IPS-18a (cell line): ENCODE results near the gene NFE2L2.
"Not testable (repeated sequence)": the region's sequence is repeated elsewhere in the genome, so short reads cannot be mapped to it uniquely, and the experiment has no call there.

ENCODE experiments used
- H3K27ac ChIP-seq: one replicate; pipeline ENCODE4 v1.5.1; 2013; ENCODE audit warnings: low read length
- H3K27me3 ChIP-seq: one replicate; pipeline ENCODE4 v1.6.1; 2013; ENCODE audit warnings: mild to moderate bottlenecking, low read length; ENCODE audit not compliant: control insufficient read depth, insufficient read depth
- H3K36me3 ChIP-seq: one replicate; pipeline ENCODE4 v1.6.1; 2013; ENCODE audit warnings: low read depth, low read length; ENCODE audit not compliant: control insufficient read depth
- H3K4me1 ChIP-seq: one replicate; pipeline ENCODE4 v1.6.1; 2013; ENCODE audit warnings: low read depth, low read length; ENCODE audit not compliant: control insufficient read depth
- H3K4me3 ChIP-seq: one replicate; pipeline ENCODE4 v1.5.1; 2013; ENCODE audit warnings: low read length
- H3K9ac ChIP-seq: one replicate; pipeline ENCODE4 v1.6.1; 2013; ENCODE audit warnings: mild to moderate bottlenecking, low read length, moderate library complexity
- H3K9me3 ChIP-seq: one replicate; pipeline ENCODE4 v1.6.1; 2013; ENCODE audit warnings: low read depth, low read length; ENCODE audit not compliant: control insufficient read depth

NFE2L2 gene

DNA sequence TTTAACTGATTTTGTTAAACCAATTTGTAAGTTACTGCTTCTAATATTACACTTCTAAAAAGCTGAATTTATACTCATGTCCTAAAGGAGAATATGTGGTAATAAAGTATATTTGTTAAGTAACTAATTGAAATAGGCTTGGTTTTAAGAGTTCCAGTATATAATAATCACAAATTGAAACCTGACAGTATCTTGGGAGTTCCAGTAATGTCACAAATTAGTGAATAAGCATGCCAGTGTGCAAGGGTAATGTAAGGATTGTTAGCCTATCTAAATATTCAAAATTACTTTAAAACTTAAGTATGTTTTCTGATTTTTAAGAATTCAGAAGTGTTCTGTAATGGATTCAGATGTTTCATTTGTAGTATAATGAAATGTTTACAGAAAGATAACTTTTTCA, 41.1 kb downstream of the NFE2L2 start:
- H3K36me3 ChIP-seq: peaks cover 44% of the 10 kb centered on the region
- H3K9me3 ChIP-seq, H3K4me1 ChIP-seq, H3K27ac ChIP-seq, H3K9ac ChIP-seq, H3K4me3 ChIP-seq, H3K27me3 ChIP-seq: not testable (repeated sequence)

DNA sequence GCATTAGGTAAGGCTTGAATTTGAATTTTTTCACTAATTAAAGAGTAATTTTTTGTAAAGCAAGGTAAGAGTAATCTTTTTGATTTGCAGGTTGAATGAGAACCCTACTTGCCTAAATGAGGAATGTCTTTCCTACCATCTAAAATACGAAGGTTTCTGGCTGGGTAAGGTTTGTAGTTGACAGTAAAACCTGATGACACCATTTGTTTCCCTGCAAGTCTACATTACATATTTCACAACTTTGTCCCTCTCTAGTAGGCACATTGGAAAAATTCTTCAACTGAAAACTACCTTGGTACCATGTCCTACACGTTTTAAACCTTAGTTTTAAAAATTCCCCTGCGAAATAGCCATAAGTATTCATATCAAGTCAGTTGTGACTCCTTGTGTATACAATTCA, 42.6 kb downstream of the NFE2L2 start:
- no peaks in the 10 kb centered on the region for H3K27me3 ChIP-seq
- H3K9me3 ChIP-seq: no peaks in the 10 kb centered on the region
- H3K4me3 ChIP-seq: no peak overlapping the region
- peaks cover 3% of the 10 kb centered on the region for H3K4me1 ChIP-seq
- H3K36me3 ChIP-seq: peaks cover 55% of the 10 kb centered on the region
- no peak overlapping the region for H3K27ac ChIP-seq
- H3K9ac ChIP-seq: no peak overlapping the region

DNA sequence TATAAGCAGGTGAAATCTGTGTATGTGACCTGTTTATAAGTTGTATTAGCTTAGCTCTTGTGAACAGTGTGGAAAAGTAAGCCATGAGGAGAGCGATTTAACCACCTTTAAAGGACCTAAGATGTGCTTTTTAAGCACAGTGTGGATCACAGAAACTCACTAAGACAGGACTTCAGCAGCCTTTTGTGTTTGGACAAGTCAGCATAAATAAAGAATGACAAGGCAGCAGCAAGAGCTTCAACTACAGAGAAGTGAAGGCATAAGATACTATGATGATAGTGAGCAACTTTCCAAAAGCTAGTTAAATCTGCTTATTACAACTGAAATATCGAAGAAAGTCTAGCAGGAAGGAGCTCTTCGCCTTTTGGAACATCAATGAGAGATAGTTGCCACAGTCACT, 43.0 kb downstream of the NFE2L2 start:
- H3K4me1 ChIP-seq: peaks cover 3% of the 10 kb centered on the region
- H3K27me3 ChIP-seq: no peaks in the 10 kb centered on the region
- H3K9ac ChIP-seq: no peak overlapping the region
- no peak overlapping the region for H3K4me3 ChIP-seq
- no peak overlapping the region for H3K27ac ChIP-seq
- no peaks in the 10 kb centered on the region for H3K9me3 ChIP-seq
- H3K36me3 ChIP-seq: peaks cover 59% of the 10 kb centered on the region

DNA sequence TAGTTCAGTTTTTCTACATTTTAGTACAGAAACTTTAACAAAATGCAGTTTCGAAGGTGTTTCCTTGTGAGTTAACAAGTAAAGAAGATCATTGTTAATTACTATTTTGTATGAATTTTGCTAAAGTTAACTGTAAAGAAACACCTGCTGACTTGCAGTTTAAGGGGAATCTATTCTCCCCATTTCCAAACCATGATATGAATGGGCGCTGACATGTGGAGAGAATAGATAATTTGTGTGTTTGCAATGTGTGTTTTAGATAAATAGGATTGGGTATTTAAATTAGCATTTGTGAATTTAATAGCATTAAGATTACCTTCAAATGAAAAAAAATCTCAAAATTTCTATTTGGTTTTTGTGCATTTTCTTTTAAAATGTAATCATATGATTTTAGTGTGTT, 44.7 kb downstream of the NFE2L2 start:
- H3K27ac ChIP-seq, H3K27me3 ChIP-seq, H3K4me3 ChIP-seq, H3K9me3 ChIP-seq, H3K9ac ChIP-seq, H3K4me1 ChIP-seq: not testable (repeated sequence)
- peaks cover 76% of the 10 kb centered on the region for H3K36me3 ChIP-seq

DNA sequence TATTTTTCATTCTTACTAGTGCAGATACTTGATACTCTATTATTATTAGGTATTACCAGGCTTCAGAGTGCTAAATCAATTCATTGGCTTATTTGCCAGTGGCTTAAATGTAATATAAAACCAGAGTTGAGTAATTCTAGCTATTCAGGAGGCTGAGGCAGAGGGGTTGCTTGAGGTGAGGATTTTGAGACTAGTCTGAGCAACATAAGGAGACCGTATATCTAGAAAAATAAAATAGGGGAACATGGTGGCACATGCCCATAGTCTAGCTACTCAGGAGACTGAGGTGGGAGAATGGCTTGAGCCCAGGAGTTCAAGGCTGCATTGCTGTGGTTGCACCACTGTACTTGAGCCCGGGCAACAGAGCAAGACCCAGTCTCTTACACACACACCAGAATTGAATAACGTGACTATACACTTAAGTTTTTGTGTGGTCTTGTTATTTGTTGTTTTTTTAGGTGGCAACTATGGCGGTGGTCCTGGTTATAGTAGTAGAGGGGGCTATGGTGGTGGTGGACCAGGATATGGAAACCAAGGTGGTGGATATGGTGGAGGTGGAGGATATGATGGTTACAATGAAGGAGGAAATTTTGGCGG, 47.2 kb downstream of the NFE2L2 start:
- Histone ChIP-seq H3K27ac (no peak overlapping the region), H3K4me3 (no peak overlapping the region), H3K36me3 (peaks cover 82% of the 10 kb centered on the region), H3K9ac (no peak overlapping the region), H3K4me1 (peaks cover 6% of the 10 kb centered on the region), H3K27me3 (no peaks in the 10 kb centered on the region), H3K9me3 (no peaks in the 10 kb centered on the region)

DNA sequence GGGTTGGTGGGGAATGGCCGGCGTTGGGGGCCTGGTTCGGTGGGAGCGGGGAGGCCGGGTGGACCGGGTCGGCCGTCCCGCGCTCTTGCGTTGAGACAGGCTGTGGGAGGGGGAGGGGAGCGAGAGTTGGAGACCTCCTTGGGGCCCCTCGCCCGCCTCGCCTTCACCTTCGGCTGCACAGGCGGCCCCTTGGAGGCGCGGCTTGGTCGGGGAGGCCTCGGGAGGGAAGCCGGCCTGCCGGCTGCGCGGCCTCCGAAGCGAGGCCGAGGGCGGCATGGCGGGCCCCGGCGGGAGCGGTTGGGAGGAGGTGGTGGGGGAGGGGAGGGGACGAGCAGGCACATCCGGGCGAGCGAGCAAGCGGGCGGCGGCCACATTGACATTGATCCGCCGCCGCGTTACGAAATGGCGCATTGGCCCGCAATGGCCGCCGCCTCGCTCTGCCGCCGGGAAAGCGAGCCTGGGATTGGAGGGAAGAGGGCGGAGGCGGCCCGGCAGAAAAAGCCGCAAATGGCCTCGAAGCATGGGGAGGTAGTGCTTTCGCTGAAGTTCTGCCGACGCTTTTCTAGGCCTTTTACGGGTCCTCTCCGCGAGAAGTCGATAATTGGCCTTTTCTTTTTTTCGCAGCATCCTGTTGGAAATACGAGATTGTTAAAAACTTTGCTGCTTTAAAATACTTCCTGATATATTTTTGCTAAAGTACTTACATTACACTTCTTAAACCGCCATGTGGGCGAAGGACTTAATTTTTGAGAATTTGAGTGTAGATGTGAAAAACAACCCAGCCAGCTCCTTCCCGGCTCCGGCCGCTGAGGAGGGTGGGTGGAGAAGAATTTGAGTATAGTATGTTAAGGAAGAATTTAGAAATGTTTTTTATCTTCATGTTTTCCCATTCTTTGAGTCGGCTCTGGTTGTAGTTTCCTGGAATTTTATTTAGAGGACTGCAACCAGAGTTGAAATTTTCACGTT, 51.4 kb downstream of the NFE2L2 start:
- Histone ChIP-seq H3K27ac (peak overlapping the region; percentile 98), H3K9ac (peak overlapping the region; percentile 100), H3K4me3 (peak overlapping the region; percentile 100), H3K36me3 (peaks cover 43% of the 10 kb centered on the region), H3K27me3 (no peaks in the 10 kb centered on the region), H3K4me1 (peaks cover 13% of the 10 kb centered on the region), H3K9me3 (no peaks in the 10 kb centered on the region)

DNA sequence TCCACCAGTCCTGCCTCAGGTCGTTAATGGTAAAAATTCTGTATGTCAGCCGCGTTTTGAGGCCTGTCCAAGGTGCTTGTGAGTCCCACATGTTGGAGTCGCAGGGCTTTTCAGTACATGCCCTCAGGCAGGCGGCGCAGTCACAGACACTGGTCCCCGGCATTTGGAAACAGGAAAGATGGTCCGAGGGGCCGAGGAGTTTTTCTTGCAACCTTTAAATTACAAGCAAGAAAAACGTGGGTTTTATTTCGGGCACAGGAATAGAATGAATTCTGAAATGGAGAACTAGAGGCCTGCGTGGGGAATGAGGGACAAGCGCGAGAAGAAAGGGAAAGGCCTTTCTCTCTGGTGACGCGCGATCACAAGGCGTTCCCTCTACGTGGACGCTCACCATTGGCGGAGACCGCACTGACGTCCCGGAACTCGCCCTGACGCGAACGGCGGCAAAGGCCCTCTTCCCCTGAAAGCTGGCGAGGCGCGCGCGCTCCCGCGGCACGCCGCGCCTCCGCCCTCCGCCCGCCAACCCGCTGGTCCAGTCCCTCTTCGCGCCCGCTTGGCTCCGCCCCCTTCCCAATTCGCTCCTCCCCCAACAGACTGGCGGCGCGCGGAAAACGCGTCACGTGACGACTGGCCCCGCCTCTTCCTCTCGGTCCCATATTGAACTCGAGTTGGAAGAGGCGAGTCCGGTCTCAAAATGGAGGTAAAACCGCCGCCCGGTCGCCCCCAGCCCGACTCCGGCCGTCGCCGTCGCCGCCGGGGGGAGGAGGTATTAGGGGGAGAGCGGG, 52.2 kb downstream of the NFE2L2 start, which contains the start of gene HNRNPA3:
Gene HNRNPA3, plus strand, starts transcription at position 689 of the 785 bp plus-strand sequence. Its CDS starts 6 bp downstream, at position 695.
- H3K4me1 ChIP-seq: peaks cover 13% of the 10 kb centered on the region
- H3K36me3 ChIP-seq: peaks cover 34% of the 10 kb centered on the region
- no peaks in the 10 kb centered on the region for H3K9me3 ChIP-seq
- peak within 1 kb of the TSS; percentile 98 for H3K27ac ChIP-seq
- H3K27me3 ChIP-seq: no peaks in the 10 kb centered on the region
- H3K9ac ChIP-seq: peak within 1 kb of the TSS; percentile 100
- H3K4me3 ChIP-seq: peak within 1 kb of the TSS; percentile 100

DNA sequence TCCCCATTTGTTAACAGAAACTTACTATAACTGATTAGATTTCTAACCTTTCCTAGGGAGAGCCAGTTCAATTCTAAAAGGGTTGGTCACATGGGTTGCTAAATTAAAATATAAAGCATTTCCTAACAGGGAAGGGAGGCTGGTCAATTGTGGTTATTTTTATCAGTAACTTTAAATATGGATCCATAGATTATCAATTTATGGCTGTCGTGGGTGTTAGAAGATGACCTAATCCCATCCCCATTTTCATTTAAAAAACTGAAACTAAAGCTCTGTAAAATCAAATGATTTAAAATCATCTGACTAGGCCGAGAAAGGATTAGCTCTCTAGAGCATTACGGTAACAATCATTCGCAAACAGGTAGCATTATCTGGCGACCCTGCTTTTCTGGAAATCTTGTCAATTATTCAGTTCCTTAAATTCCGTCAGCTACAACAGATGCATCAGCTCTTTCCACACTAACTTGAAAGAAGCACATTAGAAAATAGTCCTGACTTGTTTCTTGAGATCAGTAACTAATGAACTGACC, 52.9 kb downstream of the NFE2L2 start:
- H3K36me3 ChIP-seq: peaks cover 28% of the 10 kb centered on the region
- H3K9me3 ChIP-seq: no peaks in the 10 kb centered on the region
- peak overlapping the region; percentile 82 for H3K4me3 ChIP-seq
- peaks cover 9% of the 10 kb centered on the region for H3K4me1 ChIP-seq
- H3K27me3 ChIP-seq: no peaks in the 10 kb centered on the region
- peak overlapping the region; percentile 90 for H3K9ac ChIP-seq
- peak overlapping the region; percentile 77 for H3K27ac ChIP-seq

DNA sequence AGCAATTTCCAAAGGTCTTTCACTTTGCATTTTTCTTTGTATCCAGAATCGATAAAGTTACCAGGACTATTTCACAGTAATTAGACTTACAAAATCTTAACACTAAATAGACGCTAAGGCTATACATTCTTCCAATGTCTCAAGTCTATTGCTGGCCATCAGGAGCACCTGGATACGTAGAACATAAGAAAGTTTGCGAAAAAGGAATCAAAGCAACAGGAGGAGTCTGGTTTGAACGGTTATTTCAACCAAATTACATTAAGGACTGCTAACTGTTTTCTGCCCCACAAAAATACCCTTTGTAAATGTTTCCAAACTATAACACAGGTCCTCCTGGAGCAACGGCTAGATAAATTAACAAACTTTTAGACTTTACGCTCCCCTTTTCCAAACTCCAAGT, 53.4 kb downstream of the NFE2L2 start:
- no peaks in the 10 kb centered on the region for H3K9me3 ChIP-seq
- peak overlapping the region; percentile 77 for H3K27ac ChIP-seq
- H3K4me1 ChIP-seq: peaks cover 9% of the 10 kb centered on the region
- no peaks in the 10 kb centered on the region for H3K27me3 ChIP-seq
- H3K4me3 ChIP-seq: peak overlapping the region; percentile 82
- peaks cover 23% of the 10 kb centered on the region for H3K36me3 ChIP-seq
- peak overlapping the region; percentile 90 for H3K9ac ChIP-seq

DNA sequence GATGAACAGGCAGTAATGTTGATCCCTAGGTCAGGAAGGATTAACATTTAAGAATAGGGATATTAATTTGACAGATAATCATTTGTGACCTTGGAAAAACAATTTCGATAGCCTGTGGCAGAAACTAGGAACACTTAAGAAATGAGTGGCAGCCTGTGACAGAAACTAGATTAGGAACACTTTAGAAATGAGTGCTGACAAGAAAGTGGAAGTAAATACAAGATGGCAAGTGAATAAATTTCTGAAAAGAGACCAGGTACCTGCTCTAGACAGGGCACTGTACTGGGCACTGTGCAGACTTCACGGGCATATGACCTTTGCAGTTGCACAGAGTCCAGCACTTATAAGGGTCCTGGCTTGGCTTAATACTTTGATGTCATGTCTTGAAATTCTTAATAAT, 57.4 kb downstream of the NFE2L2 start:
- Histone ChIP-seq H3K36me3 (no peaks in the 10 kb centered on the region), H3K4me3 (no peak overlapping the region), H3K9ac (no peak overlapping the region), H3K4me1 (peaks cover 20% of the 10 kb centered on the region), H3K9me3 (no peaks in the 10 kb centered on the region), H3K27me3 (peaks cover 7% of the 10 kb centered on the region), H3K27ac (no peak overlapping the region)

DNA sequence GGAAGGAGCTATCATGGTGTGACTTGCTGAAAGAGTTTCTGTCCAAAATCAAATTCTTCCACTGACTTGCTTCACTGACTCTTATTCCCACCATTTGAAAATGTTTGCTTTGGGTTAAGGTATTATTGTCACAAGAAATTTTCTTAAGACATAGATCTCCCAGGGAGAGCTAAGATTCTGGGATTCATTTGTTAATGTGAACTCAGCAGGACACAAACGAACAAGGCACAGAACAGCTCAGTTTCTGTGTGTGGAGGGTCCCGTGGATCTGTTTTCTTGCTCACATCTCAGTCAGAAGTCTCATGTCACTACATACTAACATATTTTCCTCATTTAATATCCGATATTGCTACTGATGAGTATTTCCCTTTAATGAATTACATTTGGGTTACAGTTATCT, 60.1 kb downstream of the NFE2L2 start:
- H3K27ac ChIP-seq: no peak overlapping the region
- no peak overlapping the region for H3K9ac ChIP-seq
- H3K9me3 ChIP-seq: no peaks in the 10 kb centered on the region
- peaks cover 13% of the 10 kb centered on the region for H3K4me1 ChIP-seq
- peak overlapping the region; percentile 11 for H3K4me3 ChIP-seq
- H3K27me3 ChIP-seq: peaks cover 7% of the 10 kb centered on the region
- H3K36me3 ChIP-seq: no peaks in the 10 kb centered on the region
